Activated CD8-positive, alpha-beta T cell treated with anti-CD3 and anti-CD28 coated beads for 36 hours (primary cell): ENCODE results near the gene CACNG1. TPM values are rescaled to one million over a fixed set of nuclear protein-coding genes. Genes with fewer than 3 reads are reported as not detected.
"Not testable (repeated sequence)": the region's sequence is repeated elsewhere in the genome, so short reads cannot be mapped to it uniquely, and the experiment has no call there.

Source experiments
- ATAC-seq: fragments of 200-7000 bp; cut with Tn5 transposase; one replicate; pipeline ENCODE4 v1.10.0; 2021; ENCODE audit warnings: mild to moderate bottlenecking, moderate library complexity
- CTCF ChIA-PET: fragments of 350-600 bp; sonication (Branson Sonifier 250); formaldehyde crosslinking; loops from one replicate; lab custom pipeline; 2021; ENCODE audit warnings: antibody characterized with exemption; lab: Charles Lee
- POLR2A ChIA-PET: fragments of 350-600 bp; sonication (Branson Sonifier 250); formaldehyde crosslinking; loops from one replicate; lab custom pipeline; 2021; ENCODE audit warnings: antibody characterized with exemption; lab: Charles Lee
- DNase-seq: peaks from one replicate; pipeline ENCODE4 v3.0.0-alpha.2; 2020
- H3K27ac Mint-ChIP-seq: one replicate; pipeline ENCODE4 v1.8.0; 2021; ENCODE audit warnings: mild to moderate bottlenecking, mixed read lengths
- H3K27me3 Mint-ChIP-seq: one replicate; pipeline ENCODE4 v1.8.0; 2021; ENCODE audit warnings: mixed read lengths
- H3K36me3 Mint-ChIP-seq: one replicate; pipeline ENCODE4 v1.8.0; 2021; ENCODE audit warnings: low read depth, mixed read lengths
- H3K4me1 Mint-ChIP-seq: one replicate; pipeline ENCODE4 v1.8.0; 2021; ENCODE audit warnings: low read depth, mixed read lengths
- H3K4me3 Mint-ChIP-seq: one replicate; pipeline ENCODE4 v1.8.0; 2021; ENCODE audit warnings: mild to moderate bottlenecking, moderate library complexity, mixed read lengths
- H3K9me3 Mint-ChIP-seq: one replicate; pipeline ENCODE4 v1.8.0; 2021; ENCODE audit warnings: mixed read lengths
- intact Hi-C: fragments of 100-400 bp; cut with micrococcal nuclease; formaldehyde crosslinking; loops from one replicate; pipeline ENCODE4 v1.10.0; 2022
- total RNA-seq, 2 experiments: library from RNA; stranded (reverse); gene quantifications; one replicate each; pipeline ENCODE4 v1.2.3, GENCODE V29; 2021
- TF ChIP-seq, protein P1 (sequence below): fragments of 200-600 bp; IDR thresholded peaks from one replicate; pipeline ENCODE4 v1.8.0; 2022; ENCODE audit warnings: antibody characterized with exemption, mild to moderate bottlenecking

Gene CACNG1
- total RNA-seq, 2 experiments from 2014 or later: not detected

- Mint-ChIP-seq H3K27ac (no peak overlapping the region), H3K36me3 (peaks cover 29% of the 10 kb centered on the region), H3K27me3 (no peaks in the 10 kb centered on the region), H3K4me3 (no peak overlapping the region), H3K4me1 (peaks cover 56% of the 10 kb centered on the region), H3K9me3 (no peaks in the 10 kb centered on the region)
- DNase-seq (no peak), ATAC-seq (no peak)
- intact Hi-C loops: no loop called here
- TF ChIP-seq, protein P1, sequence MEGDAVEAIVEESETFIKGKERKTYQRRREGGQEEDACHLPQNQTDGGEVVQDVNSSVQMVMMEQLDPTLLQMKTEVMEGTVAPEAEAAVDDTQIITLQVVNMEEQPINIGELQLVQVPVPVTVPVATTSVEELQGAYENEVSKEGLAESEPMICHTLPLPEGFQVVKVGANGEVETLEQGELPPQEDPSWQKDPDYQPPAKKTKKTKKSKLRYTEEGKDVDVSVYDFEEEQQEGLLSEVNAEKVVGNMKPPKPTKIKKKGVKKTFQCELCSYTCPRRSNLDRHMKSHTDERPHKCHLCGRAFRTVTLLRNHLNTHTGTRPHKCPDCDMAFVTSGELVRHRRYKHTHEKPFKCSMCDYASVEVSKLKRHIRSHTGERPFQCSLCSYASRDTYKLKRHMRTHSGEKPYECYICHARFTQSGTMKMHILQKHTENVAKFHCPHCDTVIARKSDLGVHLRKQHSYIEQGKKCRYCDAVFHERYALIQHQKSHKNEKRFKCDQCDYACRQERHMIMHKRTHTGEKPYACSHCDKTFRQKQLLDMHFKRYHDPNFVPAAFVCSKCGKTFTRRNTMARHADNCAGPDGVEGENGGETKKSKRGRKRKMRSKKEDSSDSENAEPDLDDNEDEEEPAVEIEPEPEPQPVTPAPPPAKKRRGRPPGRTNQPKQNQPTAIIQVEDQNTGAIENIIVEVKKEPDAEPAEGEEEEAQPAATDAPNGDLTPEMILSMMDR: no peak
- CTCF ChIA-PET: no interaction called here
- POLR2A ChIA-PET: no interaction called here
Observed at GRCh38 chr17:67098006-67098405, 53.7 kb downstream of the CACNG1 start.

DNA sequence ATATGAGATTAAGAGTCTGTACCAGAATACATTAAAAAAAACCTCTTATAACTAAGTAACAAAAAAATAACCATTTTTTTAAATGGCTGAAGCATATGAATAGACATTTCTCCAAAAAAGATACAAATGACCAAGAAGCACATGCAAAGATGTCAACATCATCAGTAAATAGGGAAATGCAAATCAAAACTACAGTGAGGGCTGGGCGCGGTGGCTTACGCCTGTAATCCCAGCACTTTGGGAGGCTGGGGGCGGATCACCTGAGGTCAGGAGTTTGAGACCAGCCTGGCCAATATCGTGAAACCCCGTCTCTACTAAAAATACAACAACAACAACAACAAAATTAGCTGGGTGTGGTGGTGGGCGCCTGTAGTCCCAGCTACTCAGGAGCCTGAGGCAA, 60.3 kb downstream of the CACNG1 start:
- H3K36me3 Mint-ChIP-seq: peaks cover 52% of the 10 kb centered on the region
- H3K27me3 Mint-ChIP-seq: not testable (repeated sequence)

GRCh38 chr17:67105213-67105612, 60.9 kb downstream of the CACNG1 start:
- Mint-ChIP-seq H3K27me3 (no peaks in the 10 kb centered on the region), H3K4me3 (no peak overlapping the region), H3K9me3 (no peaks in the 10 kb centered on the region), H3K36me3 (peaks cover 51% of the 10 kb centered on the region), H3K27ac (no peak overlapping the region), H3K4me1 (peaks cover 34% of the 10 kb centered on the region)
- intact Hi-C loops: no loop called here
- CTCF ChIA-PET: no interaction called here
- POLR2A ChIA-PET: no interaction called here
- TF ChIP-seq, protein P1: no peak
- DNase-seq: no peak
- no peak for ATAC-seq

More for the DNA sequence above, 60.3 kb downstream of the CACNG1 start:
- H3K27ac Mint-ChIP-seq, ATAC-seq, POLR2A ChIA-PET, H3K4me3 Mint-ChIP-seq, intact Hi-C loops, CTCF ChIA-PET, H3K9me3 Mint-ChIP-seq, DNase-seq: not testable (repeated sequence)
- H3K4me1 Mint-ChIP-seq: peaks cover 36% of the 10 kb centered on the region

Other genes starting within 250 kb of the CACNG1 start
- not detected for gene CACNG5, start 209.4 kb upstream of the CACNG1 start, total RNA-seq
- gene CACNG4, start 79.8 kb upstream of the CACNG1 start, total RNA-seq: not detected
- 10 to 100 TPM; 74.4 to 74.9 TPM for gene HELZ, start 200.6 kb downstream of the CACNG1 start, total RNA-seq